Measurements from ENCODE around the gene PNPLA7. TPM values are rescaled to one million over a fixed set of nuclear protein-coding genes. Genes with fewer than 3 reads are reported as not detected.

The PNPLA7 gene
- total RNA-seq, 2 donors from 2014 or later: 1.2 to 7.1 TPM

- no peak for ATAC-seq
- H3K4me3 Mint-ChIP-seq: no peak overlapping the region
Measured at GRCh38 chr9:137487454-137488326, 62.5 kb downstream of the PNPLA7 start.

GRCh38 chr9:137486545-137487453, 63.4 kb downstream of the PNPLA7 start:
- H3K36me3 Mint-ChIP-seq: no peaks in the 10 kb centered on the region
- no peak overlapping the region for H3K27ac Mint-ChIP-seq
- peaks cover 3 to 7% of the 10 kb centered on the region in 2 donors for H3K4me1 Mint-ChIP-seq (ENCODE audit: low read depth in 2 of 2)
- H3K9me3 Mint-ChIP-seq: no peaks in the 10 kb centered on the region
- no peaks in the 10 kb centered on the region for H3K27me3 Mint-ChIP-seq
- DNase-seq (ENCODE audit: low spot score) (no peak), ATAC-seq (no peak)
- no peak overlapping the region for H3K4me3 Mint-ChIP-seq

More at GRCh38 chr9:137487454-137488326, 62.5 kb downstream of the PNPLA7 start:
- no peaks in the 10 kb centered on the region for H3K9me3 Mint-ChIP-seq
- H3K4me1 Mint-ChIP-seq (ENCODE audit: low read depth in 2 of 2): peaks cover 0 to 6% of the 10 kb centered on the region in 2 donors
- DNase-seq (ENCODE audit: low spot score): no peak
- H3K36me3 Mint-ChIP-seq: no peaks in the 10 kb centered on the region
- no peaks in the 10 kb centered on the region for H3K27me3 Mint-ChIP-seq
- no peak overlapping the region for H3K27ac Mint-ChIP-seq

- Mint-ChIP-seq H3K27ac (no peak overlapping the region), H3K4me1 (ENCODE audit: low read depth in 2 of 2) (peaks cover 0 to 8% of the 10 kb centered on the region in 2 donors), H3K36me3 (no peaks in the 10 kb centered on the region), H3K4me3 (no peak overlapping the region), H3K9me3 (no peaks in the 10 kb centered on the region), H3K27me3 (no peaks in the 10 kb centered on the region)
- ATAC-seq: no peak
- no peak for DNase-seq (ENCODE audit: low spot score)
Measured at GRCh38 chr9:137486141-137486490, 64.1 kb downstream of the PNPLA7 start.

GRCh38 chr9:137485343-137486140, 64.7 kb downstream of the PNPLA7 start:
- Mint-ChIP-seq H3K36me3 (no peaks in the 10 kb centered on the region), H3K4me3 (no peak overlapping the region), H3K4me1 (ENCODE audit: low read depth in 2 of 2) (peaks cover 0 to 8% of the 10 kb centered on the region in 2 donors), H3K27ac (no peak overlapping the region), H3K9me3 (no peaks in the 10 kb centered on the region), H3K27me3 (no peaks in the 10 kb centered on the region)
- DNase-seq (ENCODE audit: low spot score): no peak
- no peak for ATAC-seq

- ATAC-seq: peak in 1 of 2 donors; percentile 38
- DNase-seq (ENCODE audit: low spot score): no peak
- H3K9me3 Mint-ChIP-seq: no peaks in the 10 kb centered on the region
- no peak overlapping the region for H3K4me3 Mint-ChIP-seq
- peaks cover 0 to 8% of the 10 kb centered on the region in 2 donors for H3K4me1 Mint-ChIP-seq (ENCODE audit: low read depth in 2 of 2)
- H3K27ac Mint-ChIP-seq: no peak overlapping the region
- H3K27me3 Mint-ChIP-seq: no peaks in the 10 kb centered on the region
- no peaks in the 10 kb centered on the region for H3K36me3 Mint-ChIP-seq
Measured at GRCh38 chr9:137484551-137485315, 65.5 kb downstream of the PNPLA7 start.

- Mint-ChIP-seq H3K27me3 (peaks cover 0 to 2% of the 10 kb centered on the region in 2 donors), H3K4me1 (ENCODE audit: low read depth in 2 of 2) (peaks cover 0 to 8% of the 10 kb centered on the region in 2 donors), H3K36me3 (no peaks in the 10 kb centered on the region), H3K27ac (no peak overlapping the region), H3K9me3 (no peaks in the 10 kb centered on the region), H3K4me3 (peak overlapping the region; percentile 20)
- ATAC-seq (peak in 1 of 2 donors; percentile 55), DNase-seq (ENCODE audit: low spot score) (no peak)
Measured at GRCh38 chr9:137482094-137482781, 68.0 kb downstream of the PNPLA7 start.

- no peak for ATAC-seq
- no peak for DNase-seq (ENCODE audit: low spot score)
Measured at GRCh38 chr9:137480686-137481683, 69.2 kb downstream of the PNPLA7 start.

DNA sequence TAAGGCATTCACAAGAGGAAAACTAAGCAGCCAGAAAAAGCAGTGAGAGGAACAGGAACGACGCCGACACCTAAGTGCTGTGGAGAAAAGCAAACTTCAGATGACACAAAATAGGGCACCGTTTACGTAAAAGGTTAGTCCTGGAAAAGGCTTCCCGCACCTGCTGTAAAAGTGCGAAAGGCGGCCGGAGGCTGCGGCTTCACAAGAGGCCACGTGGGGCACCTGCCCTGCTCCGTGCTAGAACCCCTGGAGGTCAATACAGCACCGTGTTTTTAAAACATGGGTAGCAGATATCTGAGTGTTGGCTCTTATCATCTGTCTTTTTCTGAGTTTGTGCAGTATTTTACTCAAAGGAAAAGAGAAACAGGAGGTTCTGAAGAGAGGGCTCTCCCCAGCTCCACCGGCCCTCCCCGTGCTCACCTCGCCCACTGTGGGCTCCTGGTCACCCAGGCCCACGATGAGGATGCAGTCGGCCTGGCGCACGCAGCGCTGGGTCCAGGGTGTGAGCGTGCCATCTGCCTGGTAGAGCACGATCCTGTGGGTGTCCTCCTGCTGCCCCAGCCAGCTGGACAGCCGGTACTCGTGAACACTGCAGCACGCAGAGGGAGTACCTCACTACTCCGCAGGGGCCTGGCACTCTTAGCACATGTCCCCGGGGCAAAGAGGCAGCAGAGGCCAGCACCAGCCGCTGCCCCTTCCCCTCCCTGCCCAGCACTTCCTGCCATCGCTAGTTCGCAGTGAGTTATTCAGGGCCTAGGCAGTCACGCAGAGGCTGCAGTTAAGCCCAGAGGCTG, 70.1 kb downstream of the PNPLA7 start:
- peaks cover 8% of the 10 kb centered on the region for H3K36me3 Mint-ChIP-seq
- no peak overlapping the region for H3K27ac Mint-ChIP-seq
- DNase-seq (ENCODE audit: low spot score) (no peak), ATAC-seq (no peak)
- peaks cover 0 to 8% of the 10 kb centered on the region in 2 donors for H3K4me1 Mint-ChIP-seq (ENCODE audit: low read depth in 2 of 2)
- H3K27me3 Mint-ChIP-seq: peaks cover 0 to 2% of the 10 kb centered on the region in 2 donors
- no peak overlapping the region for H3K4me3 Mint-ChIP-seq
- peaks cover 6% of the 10 kb centered on the region for H3K9me3 Mint-ChIP-seq

More at GRCh38 chr9:137480686-137481683, 69.2 kb downstream of the PNPLA7 start:
- H3K9me3 Mint-ChIP-seq: peaks cover 3% of the 10 kb centered on the region
- H3K27ac Mint-ChIP-seq: no peak overlapping the region
- peaks cover 0 to 8% of the 10 kb centered on the region in 2 donors for H3K4me1 Mint-ChIP-seq (ENCODE audit: low read depth in 2 of 2)
- peaks cover 0 to 2% of the 10 kb centered on the region in 2 donors for H3K27me3 Mint-ChIP-seq
- peaks cover 3% of the 10 kb centered on the region for H3K36me3 Mint-ChIP-seq
- H3K4me3 Mint-ChIP-seq: no peak overlapping the region

DNA sequence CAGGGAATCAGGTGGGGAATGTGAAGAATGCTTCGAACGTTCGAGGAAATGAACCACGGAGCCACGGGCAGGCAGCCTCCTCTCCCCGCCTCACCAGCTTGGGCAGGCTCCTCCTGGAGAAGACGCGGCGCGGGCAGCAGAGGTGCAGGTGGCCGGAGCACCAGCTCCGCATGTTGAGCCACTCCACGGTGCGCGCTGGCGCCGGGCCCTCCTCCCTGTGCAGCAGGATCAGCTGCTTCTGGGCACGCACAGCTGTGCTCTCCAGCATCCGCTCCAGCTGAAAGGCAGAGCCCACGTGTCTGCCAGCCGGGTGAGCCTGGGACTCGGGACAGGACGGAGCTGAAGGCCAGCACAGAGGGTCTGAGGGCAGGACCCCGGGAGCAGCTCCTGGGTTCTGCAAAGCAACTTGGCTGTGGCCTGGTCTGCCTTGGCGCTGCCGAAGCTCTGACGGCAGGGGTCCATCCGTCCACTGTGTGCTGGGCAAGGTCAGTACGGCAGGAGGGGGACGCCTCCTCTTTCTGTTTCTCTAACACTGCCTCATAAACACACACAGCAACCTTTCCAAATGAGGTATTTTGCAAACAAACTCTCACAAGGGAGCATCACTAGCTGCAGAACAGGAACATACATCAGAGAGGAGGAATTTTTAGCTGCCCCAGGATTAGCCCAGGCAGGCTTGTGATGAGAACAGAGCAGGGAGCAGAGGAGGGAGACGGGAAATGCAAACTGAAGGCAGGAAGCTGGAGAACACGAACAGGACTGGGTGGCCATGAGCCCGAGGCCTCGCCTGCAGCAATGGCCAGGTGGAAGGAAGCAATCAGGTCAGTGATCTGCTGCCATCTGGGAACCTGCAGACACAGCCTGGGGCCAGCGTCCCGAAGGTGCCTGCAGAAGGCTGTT, 71.0 kb downstream of the PNPLA7 start:
- ATAC-seq (no peak), DNase-seq (ENCODE audit: low spot score) (no peak)
- peaks cover 6% of the 10 kb centered on the region for H3K9me3 Mint-ChIP-seq
- H3K4me3 Mint-ChIP-seq: no peak overlapping the region
- peaks cover 11% of the 10 kb centered on the region for H3K36me3 Mint-ChIP-seq
- peaks cover 0 to 2% of the 10 kb centered on the region in 2 donors for H3K27me3 Mint-ChIP-seq
- H3K4me1 Mint-ChIP-seq (ENCODE audit: low read depth in 2 of 2): peaks cover 0 to 8% of the 10 kb centered on the region in 2 donors
- no peak overlapping the region for H3K27ac Mint-ChIP-seq

DNA sequence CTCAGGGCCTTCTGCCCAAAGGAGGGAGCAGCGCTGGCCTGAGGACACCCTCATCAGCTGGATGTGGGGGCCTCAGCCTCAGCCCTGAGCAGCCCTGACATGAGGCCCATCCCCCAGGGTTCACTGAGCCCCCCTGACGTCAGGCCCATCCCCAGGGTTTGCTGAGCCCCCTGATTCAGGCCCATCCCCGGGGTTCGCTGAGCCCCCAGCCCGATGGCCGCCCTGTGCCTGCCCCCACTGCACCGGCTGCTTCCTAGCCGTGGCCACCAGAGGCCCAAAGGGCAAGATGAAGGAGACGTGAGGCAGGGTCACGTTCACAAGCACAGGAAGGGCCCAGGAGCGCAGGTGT, 71.6 kb downstream of the PNPLA7 start:
- peaks cover 0 to 2% of the 10 kb centered on the region in 2 donors for H3K27me3 Mint-ChIP-seq
- ATAC-seq (peak in 1 of 2 donors; percentile 21), DNase-seq (ENCODE audit: low spot score) (no peak)
- peaks cover 0 to 8% of the 10 kb centered on the region in 2 donors for H3K4me1 Mint-ChIP-seq (ENCODE audit: low read depth in 2 of 2)
- peaks cover 13% of the 10 kb centered on the region for H3K36me3 Mint-ChIP-seq
- no peak overlapping the region for H3K27ac Mint-ChIP-seq
- H3K9me3 Mint-ChIP-seq: peaks cover 6% of the 10 kb centered on the region
- H3K4me3 Mint-ChIP-seq: no peak overlapping the region
